SK-N-MC (cell line): ENCODE results near the gene CYSRT1.

Source experiments
- DNase-seq: peaks from one replicate; pipeline ENCODE4 v3.0.0-alpha.2; 2011; ENCODE audit warnings: low read depth, low spot score
- H3K27ac ChIP-seq: fragments of 200-600 bp; sonication (generic); 2 replicates; pipeline ENCODE4 v1.5.1; 2016; ENCODE audit warnings: mixed run types
- H3K36me3 ChIP-seq: fragments of 200-600 bp; sonication (generic); 2 replicates; pipeline ENCODE4 v1.6.1; 2017; ENCODE audit warnings: antibody characterized with exemption, low read length, mixed read lengths; ENCODE audit not compliant: insufficient read depth
- H3K4me3 ChIP-seq: fragments of 200-600 bp; sonication (generic); 2 replicates; pipeline ENCODE4 v1.5.1; 2016
- H3K9ac ChIP-seq: fragments of 200-600 bp; sonication (generic); 2 replicates; pipeline ENCODE4 v1.8.0; 2017; ENCODE audit warnings: mixed run types, mixed read lengths; ENCODE audit not compliant: insufficient read length
- H3K9me3 ChIP-seq: fragments of 200-600 bp; sonication (generic); 2 replicates; pipeline ENCODE4 v1.6.1; 2017; ENCODE audit warnings: low read depth, mild to moderate bottlenecking, antibody characterized with exemption, low read length, moderate library complexity, mixed read lengths
- EZH2 ChIP-seq: fragments of 200-600 bp; sonication (generic); IDR thresholded peaks from one replicate; pipeline ENCODE4 v1.6.1; 2017; ENCODE audit warnings: antibody characterized with exemption
- FOXP2 ChIP-seq: optimal IDR thresholded peaks from 2 replicates; pipeline ENCODE3; 2011; ENCODE audit warnings: mild to moderate bottlenecking, moderate library complexity; ENCODE audit not compliant: insufficient read depth; ENCODE audit errors: extremely low read length, control extremely low read depth
- POLR2AphosphoS5 ChIP-seq: IDR thresholded peaks from 2 replicates; pipeline ENCODE4 v1.6.1; 2012; ENCODE audit warnings: mild to moderate bottlenecking, low read depth, low read length, borderline replicate concordance

The CYSRT1 gene

GRCh38 chr9:137243626-137244485 is 18.9 kb downstream of the CYSRT1 start:
- no peak for DNase-seq
- Histone ChIP-seq H3K27ac (no peak overlapping the region), H3K4me3 (no peak overlapping the region), H3K9me3 (no peaks in the 10 kb centered on the region), H3K36me3 (peaks cover 21% of the 10 kb centered on the region), H3K9ac (no peak overlapping the region)
- TF ChIP-seq EZH2 = no peak
- no peak; the same call in 1 of the 2 replicates for TF ChIP-seq POLR2AphosphoS5
- no peak for TF ChIP-seq FOXP2

GRCh38 chr9:137244486-137245449 is 19.8 kb downstream of the CYSRT1 start:
- Histone ChIP-seq H3K27ac (no peak overlapping the region), H3K4me3 (no peak overlapping the region), H3K9ac (no peak overlapping the region), H3K36me3 (peaks cover 21% of the 10 kb centered on the region), H3K9me3 (no peaks in the 10 kb centered on the region)
- TF ChIP-seq FOXP2 = no peak
- no peak for TF ChIP-seq POLR2AphosphoS5
- TF ChIP-seq EZH2 = no peak
- DNase-seq = no peak

- H3K4me3 ChIP-seq = no peak overlapping the region
- no peak for TF ChIP-seq EZH2
- TF ChIP-seq FOXP2 = no peak
- TF ChIP-seq POLR2AphosphoS5 = no peak
- H3K9me3 ChIP-seq = no peaks in the 10 kb centered on the region
- no peak for DNase-seq
- no peak overlapping the region for H3K9ac ChIP-seq
- no peak overlapping the region for H3K27ac ChIP-seq
- peaks cover 21% of the 10 kb centered on the region for H3K36me3 ChIP-seq
Observed at GRCh38 chr9:137245450-137246421, 20.8 kb downstream of the CYSRT1 start.

GRCh38 chr9:137247135-137247915 is 22.4 kb downstream of the CYSRT1 start:
- H3K27ac ChIP-seq = no peak overlapping the region
- peaks cover 14% of the 10 kb centered on the region for H3K36me3 ChIP-seq
- no peak overlapping the region for H3K9ac ChIP-seq
- no peaks in the 10 kb centered on the region for H3K9me3 ChIP-seq
- H3K4me3 ChIP-seq = no peak overlapping the region
- no peak for DNase-seq
- TF ChIP-seq FOXP2 = no peak
- TF ChIP-seq EZH2 = no peak
- no peak for TF ChIP-seq POLR2AphosphoS5

GRCh38 chr9:137247916-137248175 is 22.9 kb downstream of the CYSRT1 start:
- Histone ChIP-seq H3K27ac (no peak overlapping the region), H3K4me3 (no peak overlapping the region), H3K36me3 (peaks cover 9% of the 10 kb centered on the region), H3K9me3 (no peaks in the 10 kb centered on the region), H3K9ac (no peak overlapping the region)
- no peak for DNase-seq
- TF ChIP-seq POLR2AphosphoS5 (no peak), EZH2 (no peak), FOXP2 (no peak)

GRCh38 chr9:137250329-137251193 is 25.6 kb downstream of the CYSRT1 start:
- Histone ChIP-seq H3K9me3 (no peaks in the 10 kb centered on the region), H3K27ac (no peak overlapping the region), H3K4me3 (no peak overlapping the region), H3K36me3 (no peaks in the 10 kb centered on the region), H3K9ac (no peak overlapping the region)
- DNase-seq = no peak
- no peak for TF ChIP-seq EZH2
- TF ChIP-seq FOXP2 = no peak
- no peak for TF ChIP-seq POLR2AphosphoS5

GRCh38 chr9:137251194-137251461 is 26.2 kb downstream of the CYSRT1 start, which contains the start of gene STPG3:
Gene STPG3 (plus strand): TSS chr9:137251286. CDS start chr9:137251287, 1 bp downstream.
- no peak for TF ChIP-seq POLR2AphosphoS5
- no peak for TF ChIP-seq EZH2
- Histone ChIP-seq H3K9ac (no peak within 1 kb of the TSS), H3K27ac (no peak within 1 kb of the TSS), H3K4me3 (no peak within 1 kb of the TSS), H3K36me3 (peaks cover under 1% of the 10 kb centered on the region; the same call in 1 of the 2 replicates), H3K9me3 (no peaks in the 10 kb centered on the region)
- DNase-seq = no peak
